HG03159 (cell line): ENCODE measurements around the gene ADGRF5.
"Not testable (repeated sequence)": the region's sequence is repeated elsewhere in the genome, so short reads cannot be mapped to it uniquely, and the experiment has no call there.

ENCODE experiments used
- ATAC-seq: cut with Tn5 transposase; IDR thresholded peaks from one replicate; pipeline ENCODE4 v1.9.1; 2021; ENCODE audit warnings: mild to moderate bottlenecking, moderate library complexity; ENCODE audit not compliant: unreplicated experiment

Gene ADGRF5

DNA sequence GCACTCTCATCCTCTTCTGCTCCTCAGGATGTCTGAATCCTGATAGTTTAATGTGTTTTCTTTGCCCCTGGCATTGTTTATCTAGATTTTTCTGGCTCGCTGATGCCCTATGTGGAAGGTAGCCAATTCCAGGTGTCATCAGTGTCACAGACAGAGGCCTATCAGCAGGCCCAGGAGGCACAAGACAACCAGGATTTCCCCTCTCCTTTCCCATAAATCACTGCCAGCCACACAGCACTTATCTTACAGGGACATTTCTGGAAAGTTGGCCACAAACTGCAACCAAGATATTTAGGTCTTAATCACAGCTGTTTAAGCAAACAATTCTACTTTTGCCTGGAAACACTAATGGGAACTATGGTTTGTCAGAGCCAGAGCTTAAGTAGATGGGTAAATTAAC, 28.1 kb downstream of the ADGRF5 start:
- no peak for ATAC-seq

- no peak for ATAC-seq
Measured at GRCh38 chr6:46891252-46891795, 30.4 kb downstream of the ADGRF5 start.

- no peak for ATAC-seq
Measured at GRCh38 chr6:46888578-46888977, 33.2 kb downstream of the ADGRF5 start.

DNA sequence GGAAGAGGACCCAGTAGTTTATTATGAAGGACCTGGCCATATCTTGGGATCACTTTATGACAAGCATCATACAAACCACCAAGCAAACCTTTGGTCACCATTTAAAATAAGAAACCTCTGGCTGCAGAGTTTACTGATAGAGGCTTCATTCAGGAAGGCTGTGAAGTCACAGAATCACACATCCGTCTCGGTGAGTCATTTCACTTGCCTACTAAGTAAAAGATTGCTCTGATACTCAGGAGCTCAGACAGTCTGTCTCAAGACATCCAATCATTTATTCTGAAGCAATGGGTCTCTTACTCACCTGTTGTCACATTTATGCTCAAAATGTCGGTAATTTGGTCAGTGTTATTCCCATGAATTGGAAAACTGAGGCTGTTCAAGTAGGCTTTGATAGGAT, 33.7 kb downstream of the ADGRF5 start:
- no peak for ATAC-seq

DNA sequence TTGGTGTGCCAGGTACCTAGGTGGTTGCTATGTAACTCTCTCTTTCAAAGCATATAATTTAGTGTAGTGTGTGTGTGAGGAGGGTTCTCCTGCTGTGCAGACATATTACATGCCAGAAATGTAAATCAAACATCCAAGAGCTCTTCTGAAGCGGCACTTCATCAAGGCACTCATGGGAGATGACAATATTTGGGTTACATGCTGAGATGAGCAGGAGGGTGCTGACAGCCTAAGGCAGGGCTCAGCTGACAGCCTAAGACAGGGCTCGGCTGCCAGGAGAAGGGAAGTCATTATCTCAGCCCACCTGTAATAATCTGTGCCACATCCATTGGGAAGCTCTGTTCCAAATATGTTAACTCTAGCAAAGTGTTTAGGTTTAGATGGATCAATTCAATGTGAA, 39.1 kb downstream of the ADGRF5 start:
- ATAC-seq, result no peak

DNA sequence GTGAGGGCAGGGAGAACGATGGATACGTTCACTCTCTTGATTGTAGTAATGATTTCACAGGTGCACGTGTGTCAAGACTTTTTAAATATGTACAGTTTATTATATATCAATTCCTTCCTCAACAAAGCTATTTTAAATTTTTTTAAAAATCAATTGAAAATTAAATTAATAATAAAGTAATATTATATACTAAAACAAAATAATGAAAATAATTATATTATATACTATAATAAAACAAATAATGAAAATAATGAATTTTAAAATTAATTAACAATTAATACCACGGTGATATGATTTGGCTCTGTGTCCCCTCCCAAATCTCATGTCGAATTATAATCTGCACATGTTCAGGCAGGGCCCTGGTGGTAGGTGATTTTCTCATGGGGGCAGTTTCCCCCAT, 42.7 kb downstream of the ADGRF5 start:
- ATAC-seq, result no peak

DNA sequence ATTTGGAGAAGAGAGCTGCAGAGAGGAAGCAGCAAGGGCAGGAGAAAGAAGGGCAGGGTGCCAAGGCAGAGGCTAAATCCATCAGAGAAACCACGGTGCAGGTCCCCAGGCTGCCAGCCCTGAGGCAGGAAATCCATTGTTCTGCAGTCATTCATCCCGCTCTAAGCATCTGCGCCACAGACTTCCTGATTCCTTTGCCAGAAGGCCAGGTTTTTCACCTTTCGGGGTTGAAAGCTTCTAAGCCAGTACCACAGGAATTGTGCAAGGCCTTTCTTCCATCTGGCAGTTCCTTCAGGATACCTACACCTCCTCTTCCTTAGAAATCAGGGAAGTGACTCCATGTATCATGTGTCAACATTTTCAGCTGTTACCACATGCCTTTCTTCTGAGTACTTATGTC, 45.6 kb downstream of the ADGRF5 start:
- no peak for ATAC-seq

- ATAC-seq, result no peak
Measured at GRCh38 chr6:46867411-46867810, 54.3 kb downstream of the ADGRF5 start.

- no peak for ATAC-seq
Measured at GRCh38 chr6:46865221-46865620, 56.5 kb downstream of the ADGRF5 start.

DNA sequence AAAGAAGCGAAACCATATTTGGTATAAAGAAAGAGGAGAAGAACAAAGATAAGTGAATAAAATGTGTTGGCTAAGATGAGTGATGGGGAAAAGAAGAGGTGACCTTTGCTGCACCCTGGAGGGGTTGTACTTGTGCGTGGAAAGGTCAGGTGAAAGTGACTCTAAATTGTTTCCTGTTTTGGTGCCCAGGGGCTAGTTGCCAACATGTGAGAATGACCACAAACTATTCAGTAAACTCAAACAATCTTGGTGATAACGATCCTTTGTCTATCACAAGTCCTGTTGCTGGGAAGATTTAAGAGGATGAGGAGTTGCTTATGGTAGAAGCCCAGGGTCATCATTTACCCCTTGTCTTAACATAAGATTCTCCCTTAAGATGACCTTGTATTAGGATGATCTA, 57.9 kb downstream of the ADGRF5 start:
- no peak for ATAC-seq

DNA sequence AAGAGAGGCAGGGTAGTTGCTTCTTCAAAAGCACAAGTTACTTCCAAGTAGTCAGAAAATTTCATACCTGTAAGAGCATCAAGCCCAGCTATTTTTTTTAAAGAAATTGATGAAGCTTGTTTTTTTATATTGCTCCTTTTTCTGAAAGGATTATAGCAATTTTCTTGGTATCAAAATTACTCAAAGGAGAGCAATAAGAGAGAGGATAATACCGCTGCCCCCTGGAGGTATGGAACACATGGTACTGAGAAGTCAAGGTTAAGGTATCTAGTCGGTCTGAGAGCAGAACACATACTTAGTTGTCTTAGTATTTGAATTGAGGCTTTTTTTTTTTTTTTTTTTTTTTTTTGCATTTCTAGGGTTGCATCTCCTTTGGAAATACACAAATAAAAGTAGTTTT, 59.4 kb downstream of the ADGRF5 start:
- ATAC-seq, result no peak

GRCh38 chr6:46855966-46856365, 65.8 kb downstream of the ADGRF5 start:
- peak; percentile 56 for ATAC-seq

DNA sequence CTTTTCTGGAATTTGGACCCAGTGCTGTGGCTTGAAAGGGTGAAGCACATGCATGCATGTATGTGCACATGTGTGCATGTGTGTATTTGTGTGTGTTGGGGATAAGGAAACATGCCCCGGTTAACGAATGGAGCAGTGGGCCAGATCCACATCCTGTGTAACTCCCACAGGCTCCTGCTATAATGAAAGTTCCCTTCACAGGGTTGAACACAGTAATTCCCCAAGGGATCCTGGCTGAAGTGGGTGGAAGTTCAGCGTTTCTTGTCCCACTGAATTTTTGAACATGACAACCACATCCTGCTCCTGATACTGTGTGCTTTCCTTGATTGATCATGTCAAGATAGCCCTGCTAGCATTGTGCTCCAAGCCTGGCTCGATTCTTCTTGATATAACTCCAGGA, 70.2 kb downstream of the ADGRF5 start:
- not testable (repeated sequence) for ATAC-seq

DNA sequence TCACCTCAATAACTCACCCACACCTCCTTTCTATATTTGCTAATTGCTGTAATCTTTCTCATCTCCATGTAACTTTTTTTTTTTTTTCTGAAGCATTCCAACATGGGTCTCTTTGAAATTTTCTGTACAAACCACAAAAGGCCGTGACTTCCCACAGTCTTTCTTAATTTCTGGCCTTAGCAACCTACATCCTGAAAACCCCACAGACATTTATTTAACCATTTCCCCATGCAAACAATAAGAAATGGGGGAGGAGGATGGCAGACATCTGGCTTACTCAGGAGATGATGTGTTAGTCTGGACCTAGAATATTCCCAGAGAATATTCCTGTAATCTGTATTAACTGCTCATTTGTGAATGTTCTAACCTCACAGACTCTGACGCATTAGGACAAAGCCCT, 70.9 kb downstream of the ADGRF5 start:
- no peak for ATAC-seq

GRCh38 chr6:46849361-46849690, 72.4 kb downstream of the ADGRF5 start:
- ATAC-seq, result no peak

DNA sequence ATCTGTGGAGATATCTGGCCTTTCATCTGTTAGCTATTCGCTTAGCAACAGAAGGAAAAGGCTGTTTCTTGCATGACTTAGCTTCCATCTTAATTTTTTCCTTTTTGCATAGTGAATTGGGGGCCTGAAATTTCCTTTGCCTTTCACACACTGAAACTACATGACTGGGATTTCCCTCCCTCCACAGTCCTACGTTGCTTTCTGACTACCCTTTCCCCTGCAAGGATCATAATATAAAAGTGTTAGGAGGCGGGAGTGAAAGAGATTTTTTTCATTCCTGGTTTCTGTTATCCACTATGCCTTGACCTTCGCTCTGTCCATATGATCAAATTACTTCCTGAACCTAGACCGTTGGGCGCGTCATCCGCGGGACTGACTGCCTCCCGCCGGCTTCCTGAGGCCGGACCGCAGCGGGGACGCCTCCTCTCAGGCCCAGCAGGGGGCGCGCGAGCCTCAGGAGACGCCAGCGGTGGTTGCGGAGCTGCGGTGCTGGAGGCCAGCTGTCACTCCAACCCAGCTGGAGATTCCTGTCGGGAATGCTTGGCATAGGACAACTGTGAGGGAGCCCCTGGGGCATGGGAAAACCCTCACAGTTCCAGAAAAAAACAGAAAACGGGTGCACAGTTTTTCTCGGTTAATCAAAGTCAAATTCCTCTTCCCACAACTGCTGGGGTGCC, 72.9 kb downstream of the ADGRF5 start:
- peak; percentile 81 for ATAC-seq

DNA sequence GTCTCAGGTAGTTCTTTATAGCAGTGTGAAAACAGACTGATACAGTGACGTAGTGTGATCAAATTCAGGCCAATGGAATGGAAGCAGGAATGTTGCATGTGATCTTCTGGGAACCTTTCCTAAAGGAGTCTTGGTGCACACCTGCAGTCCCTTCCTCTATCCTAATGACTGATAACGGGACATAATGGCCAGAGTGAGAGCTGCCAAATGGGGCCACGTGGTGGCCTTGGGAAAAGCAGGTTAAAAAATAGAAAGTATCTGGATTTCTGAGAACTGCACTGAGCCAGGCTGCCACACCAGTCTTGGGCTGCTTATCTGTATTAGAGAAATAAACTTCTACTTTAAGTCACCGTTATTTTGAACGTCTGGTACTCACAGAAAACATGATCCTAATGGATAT, 76.6 kb downstream of the ADGRF5 start:
- no peak for ATAC-seq

DNA sequence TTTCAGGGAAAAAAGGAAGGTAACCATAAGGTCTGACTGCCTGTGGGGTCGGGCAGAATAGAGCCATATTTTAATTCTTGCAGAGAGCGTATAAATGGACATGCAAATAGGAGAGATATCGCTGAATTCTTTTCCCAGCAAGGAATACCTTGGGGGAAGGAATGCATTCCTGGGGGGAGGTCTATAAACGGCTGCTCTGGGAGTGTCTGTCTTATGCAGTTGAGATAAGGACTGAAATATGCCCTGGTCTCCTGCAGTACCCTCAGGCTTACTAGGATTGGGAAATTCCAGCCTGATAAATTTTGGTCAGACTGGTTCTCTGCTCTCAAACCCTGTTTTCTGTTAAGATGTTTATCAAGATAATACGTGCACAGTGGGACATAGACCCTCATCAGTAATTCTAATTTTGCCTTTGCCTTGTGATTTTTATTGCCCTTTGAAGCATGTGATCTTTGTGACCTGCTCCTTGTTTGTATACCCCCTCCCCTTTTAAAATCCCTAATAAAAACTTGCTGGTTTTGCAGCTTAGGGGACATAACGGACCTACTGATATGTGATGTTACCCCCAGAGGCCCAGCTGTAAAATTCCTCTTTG, 79.4 kb downstream of the ADGRF5 start:
- ATAC-seq, result not testable (repeated sequence)

DNA sequence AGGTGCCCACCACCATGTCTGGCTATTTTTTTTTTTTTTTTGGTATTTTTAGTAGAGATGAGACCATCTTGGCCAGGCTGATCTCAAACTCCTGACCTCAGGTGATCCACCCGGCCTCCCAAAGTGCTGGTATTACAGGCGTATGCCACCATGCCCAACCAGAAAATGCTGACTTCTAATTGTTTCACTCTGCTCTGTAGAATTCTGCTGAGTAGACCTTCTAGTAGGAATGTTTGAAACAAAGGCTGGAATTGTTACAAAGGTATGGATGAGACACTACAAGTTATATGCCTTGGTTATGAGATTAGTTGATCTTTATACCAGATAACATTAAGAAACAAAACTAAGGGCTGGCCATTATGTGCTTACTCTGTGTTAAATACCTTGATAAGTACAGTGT, 83.7 kb downstream of the ADGRF5 start:
- ATAC-seq, result no peak

GRCh38 chr6:46834991-46835390, 86.7 kb downstream of the ADGRF5 start:
- not testable (repeated sequence) for ATAC-seq

GRCh38 chr6:46834257-46834916, 87.4 kb downstream of the ADGRF5 start:
- not testable (repeated sequence) for ATAC-seq

DNA sequence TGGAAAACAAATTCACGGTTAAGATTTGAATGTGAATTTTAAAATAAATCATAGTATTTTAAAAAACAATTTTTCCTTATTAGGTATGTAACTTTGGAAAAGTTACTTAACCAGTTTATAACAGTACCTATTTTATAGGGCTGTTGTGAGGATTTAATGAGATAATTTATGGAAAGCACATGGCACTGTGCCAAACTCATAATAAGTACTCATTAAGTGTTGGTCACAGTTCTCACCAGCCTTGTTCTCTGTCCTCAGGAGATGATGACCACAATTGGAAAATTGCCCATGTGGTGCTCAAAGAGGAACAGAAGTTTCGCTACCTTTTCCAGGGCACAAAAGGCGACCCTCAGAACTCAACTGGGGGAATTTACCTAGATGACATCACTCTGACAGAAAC, 88.9 kb downstream of the ADGRF5 start:
- no peak for ATAC-seq
